Urinary bladder (tissue), 4 donors: ENCODE data around the gene KANK4. TPM values are rescaled to one million over a fixed set of nuclear protein-coding genes. Genes with fewer than 3 reads are reported as not detected.
"Not testable (repeated sequence)": the region's sequence is repeated elsewhere in the genome, so short reads cannot be mapped to it uniquely, and the experiment has no call there.

Experiments used
- DNase-seq: peaks from one replicate; pipeline ENCODE4 v3.0.0-alpha.2; 2015; ENCODE audit errors: extremely low spot score
- H3K27ac ChIP-seq: one replicate; pipeline ENCODE4 v1.5.1; 2013; ENCODE audit warnings: low read depth, mild to moderate bottlenecking, moderate library complexity
- H3K36me3 ChIP-seq: one replicate; pipeline ENCODE4 v1.6.1; 2013; ENCODE audit warnings: mild to moderate bottlenecking, moderate library complexity; ENCODE audit not compliant: insufficient read depth
- H3K4me1 ChIP-seq: one replicate; pipeline ENCODE4 v1.6.1; 2013; ENCODE audit warnings: mild to moderate bottlenecking, moderate library complexity; ENCODE audit not compliant: insufficient read depth
- H3K4me3 ChIP-seq: one replicate; pipeline ENCODE4 v1.5.1; 2013; ENCODE audit warnings: low read depth, low read length
- WGBS: extraction: QIAGEN DNeasy Blood & Tissue Kit; methylation state at CpG from one replicate; pipeline ENCODE4 v1.1.7; 2013; 5-methylcytosine and 5-hydroxymethylcytosine counted together
- polyA plus RNA-seq: library from polyadenylated mRNA; stranded (reverse); fragments of 200-250 nt; gene quantifications from one replicate; pipeline ENCODE4 v1.2.3, GENCODE V29; 2013
- total RNA-seq: library from RNA; depleted of rRNA; stranded (reverse); fragments of >200 nt; gene quantifications from one replicate; pipeline ENCODE4 v1.2.3, GENCODE V29; 2014
- donor health status: healthy with polysubstance abuse.
- donor health status: healthy.

KANK4 gene
- total and polyA plus RNA-seq, 2 donors = 0.57 to 6.2 TPM

DNA sequence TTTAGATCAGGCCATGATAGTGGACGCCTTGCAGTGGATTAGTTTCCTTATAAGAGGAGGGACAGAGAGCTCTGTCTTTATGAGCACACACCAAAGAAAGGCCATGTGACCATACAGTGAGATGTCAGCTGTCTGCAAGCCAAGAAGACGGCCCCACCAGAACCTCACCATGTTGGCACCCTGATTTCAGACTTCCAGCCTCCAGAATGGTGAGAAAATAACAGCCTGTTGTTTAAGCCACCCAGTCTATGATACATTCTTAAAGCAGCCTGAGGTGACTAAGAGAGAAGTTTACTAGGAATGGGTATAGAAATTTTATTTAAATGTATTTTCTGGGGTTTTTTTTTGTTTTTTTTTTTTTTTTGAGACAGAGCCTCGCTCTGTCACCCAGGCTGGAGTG, 95.1 kb downstream of the KANK4 start:
- Histone ChIP-seq H3K27ac (no peak overlapping the region), H3K36me3 (no peaks in the 10 kb centered on the region), H3K4me3 (no peak overlapping the region), H3K4me1 (no peaks in the 10 kb centered on the region)
- DNase-seq = no peak
- 34% methylated on average over 2 of the region's 3 CpGs for WGBS

DNA sequence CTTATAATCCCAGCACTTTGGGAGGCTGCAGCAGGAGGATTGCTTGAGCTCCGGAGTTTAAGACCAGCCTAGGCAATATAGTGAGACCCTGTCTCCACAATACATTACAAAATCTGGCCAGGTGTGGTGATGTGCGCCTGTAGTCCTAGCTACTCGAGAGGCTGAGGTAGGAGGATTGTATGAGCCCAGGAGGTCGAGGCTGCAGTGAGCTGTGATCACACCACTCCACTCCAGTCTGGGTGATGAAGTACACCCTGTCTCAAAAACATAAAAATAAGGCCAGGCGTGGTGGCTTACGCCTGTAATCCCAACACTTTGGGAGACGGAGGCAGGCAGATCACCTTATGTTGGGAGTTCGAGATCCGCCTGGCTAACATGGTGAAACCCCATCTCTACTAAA, 96.9 kb downstream of the KANK4 start:
- H3K4me1 ChIP-seq = no peaks in the 10 kb centered on the region
- H3K4me3 ChIP-seq = no peak overlapping the region
- no peaks in the 10 kb centered on the region for H3K36me3 ChIP-seq
- H3K27ac ChIP-seq = no peak overlapping the region
- no peak for DNase-seq
- WGBS = 90% methylated on average over 9 of the region's 9 CpGs

DNA sequence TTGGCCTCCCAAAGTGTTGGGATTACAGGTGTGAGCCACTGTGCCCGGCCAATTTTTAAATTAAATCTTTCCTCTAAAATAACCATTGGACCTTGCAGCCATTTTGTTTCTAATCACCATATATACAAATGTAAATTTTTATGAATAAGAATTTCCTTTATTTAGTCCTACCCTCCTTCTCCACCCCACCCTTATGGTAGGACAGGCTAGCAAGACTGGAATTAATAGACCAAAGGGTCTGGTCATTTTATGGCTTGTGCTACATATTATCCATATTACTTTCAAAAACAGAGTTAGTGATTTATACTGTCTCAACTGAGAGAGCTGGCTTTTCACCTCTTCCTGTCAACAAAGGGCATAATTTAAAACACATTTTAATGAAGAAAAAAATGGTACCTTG, 98.1 kb downstream of the KANK4 start:
- no peak overlapping the region for H3K27ac ChIP-seq
- no peaks in the 10 kb centered on the region for H3K36me3 ChIP-seq
- DNase-seq = no peak
- H3K4me1 ChIP-seq = no peaks in the 10 kb centered on the region
- H3K4me3 ChIP-seq = no peak overlapping the region
- 100% methylated on average over 1 of the region's 1 CpG for WGBS

DNA sequence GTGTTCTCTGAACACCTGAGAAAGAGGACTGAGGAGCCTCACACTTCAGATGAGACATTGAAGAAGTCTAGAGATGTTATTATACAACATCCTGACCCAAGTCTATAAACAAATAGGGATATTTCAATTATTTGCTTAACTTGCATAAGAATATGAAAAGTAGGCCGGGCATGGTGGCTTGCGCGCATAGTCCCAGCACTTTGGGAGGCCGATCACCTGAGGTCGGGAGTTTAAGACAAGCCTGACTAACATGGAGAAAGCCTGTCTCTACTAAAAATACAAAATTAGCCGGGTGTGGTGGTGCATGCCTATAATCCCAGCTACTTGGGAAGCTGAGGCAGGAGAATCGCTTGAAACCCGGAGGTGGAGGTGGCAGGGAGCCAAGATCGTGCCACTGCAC, 98.8 kb downstream of the KANK4 start:
- not testable (repeated sequence) for H3K4me3 ChIP-seq, H3K36me3 ChIP-seq, H3K27ac ChIP-seq, DNase-seq, H3K4me1 ChIP-seq
- WGBS = 90% methylated on average over 9 of the region's 9 CpGs

DNA sequence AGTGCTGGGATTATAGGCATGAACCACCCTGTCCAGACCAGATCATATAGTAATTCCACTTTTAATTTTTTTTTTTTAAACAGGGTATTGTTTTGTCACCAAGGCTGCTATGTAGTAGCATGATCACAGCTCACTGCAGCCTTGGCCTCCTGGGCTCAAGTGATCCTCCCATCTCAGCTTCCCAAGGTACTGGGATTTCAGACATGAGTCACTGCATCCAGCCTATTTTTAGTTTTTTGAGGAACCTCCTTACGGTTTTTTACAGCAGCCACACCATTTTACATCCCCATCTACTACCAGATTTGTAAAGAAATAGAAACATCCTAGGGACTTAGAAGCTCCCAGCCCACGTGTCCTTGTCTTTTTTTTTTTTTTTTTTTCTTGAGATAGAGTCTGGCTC, 100.6 kb downstream of the KANK4 start:
- no peak for DNase-seq
- no peaks in the 10 kb centered on the region for H3K36me3 ChIP-seq
- no peak overlapping the region for H3K4me3 ChIP-seq
- H3K4me1 ChIP-seq = no peaks in the 10 kb centered on the region
- 75% methylated on average over 2 of the region's 2 CpGs for WGBS
- H3K27ac ChIP-seq = no peak overlapping the region

DNA sequence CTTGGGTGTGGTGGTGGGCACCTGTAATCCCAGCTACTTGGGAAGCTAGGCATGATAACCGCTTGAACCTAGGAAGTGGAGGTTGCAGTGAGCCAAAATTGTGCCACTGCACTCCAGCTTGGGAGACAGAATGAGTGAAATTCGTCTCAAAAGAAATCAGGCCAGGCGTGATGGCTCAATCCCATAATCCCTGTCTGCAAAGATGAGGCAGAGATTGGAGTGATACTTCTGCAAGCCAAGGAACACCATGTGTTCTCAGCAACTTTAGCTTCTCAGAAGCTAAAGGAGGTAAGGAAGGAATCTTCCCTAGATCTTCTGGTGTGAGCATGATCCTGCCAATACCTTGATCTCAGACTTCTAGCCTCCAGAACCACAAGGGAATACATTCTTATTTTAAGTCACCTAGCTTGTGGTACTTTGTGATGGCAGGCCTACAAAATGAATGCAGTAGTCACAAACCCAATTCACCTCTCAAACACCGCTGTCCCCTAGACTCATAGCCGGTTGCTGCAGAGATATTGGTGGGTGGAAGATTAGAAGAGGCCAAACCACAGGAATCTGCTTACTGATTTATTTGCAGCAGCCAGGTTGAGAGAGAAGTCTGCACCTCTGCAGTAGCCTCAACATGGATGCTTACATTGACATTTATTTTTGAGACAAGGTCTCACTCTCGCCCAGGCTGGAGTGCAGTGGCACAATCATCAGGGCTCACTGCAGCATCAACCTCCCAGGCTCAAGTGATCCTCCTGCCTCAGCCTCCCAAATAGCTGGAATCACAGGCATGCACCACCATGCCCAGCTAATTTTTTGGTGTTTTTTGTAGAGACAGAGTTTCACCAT, 105.9 kb downstream of the KANK4 start:
- no peak overlapping the region for H3K27ac ChIP-seq
- no peaks in the 10 kb centered on the region for H3K36me3 ChIP-seq
- H3K4me1 ChIP-seq = no peaks in the 10 kb centered on the region
- 74% methylated on average over 6 of the region's 6 CpGs for WGBS
- no peak for DNase-seq
- no peak overlapping the region for H3K4me3 ChIP-seq

DNA sequence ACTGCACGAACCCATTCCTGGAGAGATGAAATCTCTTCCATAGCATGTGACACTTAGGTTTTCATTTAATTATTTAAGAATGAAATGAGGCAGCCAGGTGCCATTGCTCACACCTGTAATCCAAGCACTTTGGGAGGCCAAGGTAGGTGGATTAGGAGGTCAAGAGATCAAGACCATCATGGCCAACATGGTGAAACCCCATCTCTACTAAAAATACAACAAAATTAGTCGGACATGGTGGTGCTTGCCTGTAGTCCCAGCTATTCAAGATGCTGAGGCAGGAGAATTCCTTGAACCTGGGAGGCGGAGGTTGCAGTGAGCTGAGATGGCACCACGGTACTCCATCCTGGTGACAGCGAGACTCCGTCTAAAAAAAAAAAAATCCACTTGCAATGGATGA, 106.8 kb downstream of the KANK4 start:
- DNase-seq = no peak
- Histone ChIP-seq H3K4me3 (no peak overlapping the region), H3K4me1 (no peaks in the 10 kb centered on the region), H3K27ac (no peak overlapping the region), H3K36me3 (no peaks in the 10 kb centered on the region)
- WGBS = 81% methylated on average over 6 of the region's 6 CpGs

DNA sequence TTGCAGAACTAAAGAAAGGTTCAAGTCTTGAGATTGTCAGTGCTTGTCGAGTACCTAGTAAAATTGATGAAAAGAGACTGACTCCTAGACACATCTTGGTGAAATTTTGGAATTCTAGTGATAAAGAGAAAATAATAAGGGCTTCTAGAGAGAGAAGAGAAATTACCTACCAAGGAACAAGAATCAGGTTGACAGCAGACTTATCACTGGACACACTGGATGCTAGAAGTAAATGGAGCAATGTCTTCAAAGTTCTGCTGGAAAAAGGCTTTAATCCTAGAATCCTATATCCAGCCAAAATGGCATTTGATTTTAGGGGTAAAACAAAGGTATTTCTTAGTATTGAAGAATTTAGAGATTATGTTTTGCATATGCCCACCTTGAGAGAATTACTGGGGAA, 108.3 kb downstream of the KANK4 start:
- H3K4me1 ChIP-seq = no peaks in the 10 kb centered on the region
- no peak for DNase-seq
- H3K4me3 ChIP-seq = no peak overlapping the region
- no peak overlapping the region for H3K27ac ChIP-seq
- WGBS = 96% methylated on average over 1 of the region's 1 CpG
- H3K36me3 ChIP-seq = no peaks in the 10 kb centered on the region

DNA sequence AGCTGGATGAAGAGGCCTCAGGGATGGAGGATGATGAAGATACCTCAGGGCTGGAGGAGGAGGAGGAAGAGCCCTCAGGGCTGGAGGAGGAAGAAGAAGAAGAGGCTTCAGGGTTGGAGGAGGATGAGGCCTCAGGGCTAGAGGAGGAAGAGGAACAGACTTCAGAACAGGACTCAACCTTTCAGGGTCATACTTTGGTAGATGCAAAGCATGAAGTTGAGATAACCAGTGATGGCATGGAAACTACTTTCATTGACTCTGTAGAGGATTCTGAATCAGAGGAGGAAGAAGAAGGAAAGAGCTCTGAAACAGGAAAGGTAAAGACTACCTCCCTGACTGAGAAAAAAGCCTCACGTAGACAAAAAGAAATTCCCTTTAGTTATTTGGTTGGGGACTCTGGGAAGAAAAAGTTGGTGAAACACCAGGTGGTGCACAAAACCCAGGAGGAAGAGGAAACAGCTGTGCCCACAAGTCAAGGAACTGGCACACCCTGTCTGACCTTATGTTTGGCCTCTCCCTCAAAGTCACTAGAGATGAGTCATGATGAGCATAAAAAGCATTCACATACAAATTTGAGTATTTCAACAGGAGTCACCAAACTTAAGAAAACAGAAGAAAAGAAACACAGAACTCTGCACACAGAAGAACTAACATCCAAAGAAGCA, 109.2 kb downstream of the KANK4 start:
- H3K36me3 ChIP-seq = no peaks in the 10 kb centered on the region
- H3K27ac ChIP-seq = no peak overlapping the region
- no peaks in the 10 kb centered on the region for H3K4me1 ChIP-seq
- 93% methylated on average over 1 of the region's 1 CpG for WGBS
- DNase-seq = no peak
- no peak overlapping the region for H3K4me3 ChIP-seq

DNA sequence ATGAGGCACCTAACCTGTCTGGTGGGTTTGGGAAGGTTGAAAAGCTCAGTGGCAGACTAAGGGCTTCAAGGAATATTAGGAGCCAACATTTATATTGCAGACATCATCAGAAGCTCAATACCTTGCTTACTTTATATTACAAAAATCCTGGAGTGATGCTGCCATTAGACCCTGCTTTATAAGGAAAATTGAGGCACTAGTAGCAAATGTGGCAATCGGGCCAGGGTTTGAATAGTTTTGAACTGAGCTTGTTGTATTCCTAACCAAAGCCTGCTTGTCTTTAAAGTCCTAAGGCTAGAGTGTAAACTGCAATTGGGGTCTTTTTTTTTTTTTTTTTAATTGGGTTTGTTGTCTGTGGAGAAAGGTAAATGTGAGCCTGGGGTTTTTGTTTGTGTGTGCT, 110.3 kb downstream of the KANK4 start:
- no peak overlapping the region for H3K27ac ChIP-seq
- DNase-seq = no peak
- no peaks in the 10 kb centered on the region for H3K36me3 ChIP-seq
- H3K4me3 ChIP-seq = no peak overlapping the region
- WGBS = 0% methylated on average over 1 of the region's 1 CpG
- H3K4me1 ChIP-seq = no peaks in the 10 kb centered on the region

DNA sequence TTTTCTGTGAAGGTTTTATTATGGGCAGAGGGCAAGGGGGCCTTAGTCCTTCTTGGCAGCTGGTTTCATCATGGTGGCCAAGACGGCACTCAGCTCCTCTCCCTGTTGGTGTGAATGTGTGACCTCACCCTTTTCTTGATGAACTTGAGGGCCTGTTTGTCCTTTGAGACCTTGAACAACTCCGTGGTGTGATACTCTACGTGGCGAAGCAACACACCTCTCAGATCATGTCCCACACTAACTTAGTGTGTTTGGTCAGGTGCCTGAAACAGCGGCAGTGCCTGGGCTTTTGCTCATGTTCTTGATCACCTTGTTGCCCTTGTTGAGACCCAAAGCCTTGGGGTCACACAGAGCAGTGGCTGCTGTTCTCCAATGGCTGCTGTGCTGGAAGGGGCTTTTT, 111.1 kb downstream of the KANK4 start:
- 96% methylated on average over 5 of the region's 5 CpGs for WGBS
- DNase-seq = no peak
- Histone ChIP-seq H3K27ac (no peak overlapping the region), H3K4me1 (no peaks in the 10 kb centered on the region), H3K36me3 (no peaks in the 10 kb centered on the region), H3K4me3 (no peak overlapping the region)

DNA sequence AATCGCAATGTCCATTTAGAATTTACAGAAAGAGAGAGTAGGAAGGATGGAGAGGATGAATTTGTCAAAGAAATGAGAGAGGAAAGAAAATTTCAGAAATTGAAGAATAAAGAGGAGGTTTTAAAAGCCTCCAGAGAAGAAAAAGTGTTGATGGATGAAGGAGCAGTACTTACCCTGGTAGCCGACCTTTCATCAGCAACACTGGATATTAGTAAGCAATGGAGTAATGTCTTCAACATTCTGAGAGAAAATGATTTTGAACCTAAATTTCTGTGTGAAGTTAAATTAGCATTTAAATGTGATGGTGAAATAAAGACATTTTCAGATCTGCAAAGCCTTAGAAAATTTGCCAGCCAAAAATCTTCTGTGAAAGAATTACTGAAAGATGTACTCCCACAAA, 112.0 kb downstream of the KANK4 start:
- 97% methylated on average over 2 of the region's 2 CpGs for WGBS
- DNase-seq = no peak
- H3K4me3 ChIP-seq = no peak overlapping the region
- no peak overlapping the region for H3K27ac ChIP-seq
- H3K36me3 ChIP-seq = no peaks in the 10 kb centered on the region
- H3K4me1 ChIP-seq = no peaks in the 10 kb centered on the region

DNA sequence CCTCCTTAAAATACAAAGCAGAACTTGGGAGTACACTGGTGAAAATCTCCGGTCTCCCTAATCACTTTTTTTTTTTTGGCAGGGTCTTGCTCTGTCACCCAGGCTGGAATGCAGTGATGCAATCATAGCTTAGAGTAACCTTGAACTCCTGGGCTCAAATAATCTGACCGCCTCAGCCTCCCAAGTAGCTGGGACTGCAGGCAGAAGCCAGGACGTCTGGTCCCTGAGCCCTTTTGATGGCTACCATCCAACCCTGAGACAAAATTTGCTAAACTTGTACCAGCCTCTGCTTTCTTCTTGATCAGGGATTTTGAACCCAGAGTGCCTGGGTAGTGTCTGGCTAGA, 120.5 kb downstream of the KANK4 start:
- Histone ChIP-seq H3K27ac (no peak overlapping the region), H3K4me1 (no peaks in the 10 kb centered on the region), H3K36me3 (no peaks in the 10 kb centered on the region), H3K4me3 (no peak overlapping the region)
- WGBS = 16% methylated on average over 3 of the region's 3 CpGs
- no peak for DNase-seq

DNA sequence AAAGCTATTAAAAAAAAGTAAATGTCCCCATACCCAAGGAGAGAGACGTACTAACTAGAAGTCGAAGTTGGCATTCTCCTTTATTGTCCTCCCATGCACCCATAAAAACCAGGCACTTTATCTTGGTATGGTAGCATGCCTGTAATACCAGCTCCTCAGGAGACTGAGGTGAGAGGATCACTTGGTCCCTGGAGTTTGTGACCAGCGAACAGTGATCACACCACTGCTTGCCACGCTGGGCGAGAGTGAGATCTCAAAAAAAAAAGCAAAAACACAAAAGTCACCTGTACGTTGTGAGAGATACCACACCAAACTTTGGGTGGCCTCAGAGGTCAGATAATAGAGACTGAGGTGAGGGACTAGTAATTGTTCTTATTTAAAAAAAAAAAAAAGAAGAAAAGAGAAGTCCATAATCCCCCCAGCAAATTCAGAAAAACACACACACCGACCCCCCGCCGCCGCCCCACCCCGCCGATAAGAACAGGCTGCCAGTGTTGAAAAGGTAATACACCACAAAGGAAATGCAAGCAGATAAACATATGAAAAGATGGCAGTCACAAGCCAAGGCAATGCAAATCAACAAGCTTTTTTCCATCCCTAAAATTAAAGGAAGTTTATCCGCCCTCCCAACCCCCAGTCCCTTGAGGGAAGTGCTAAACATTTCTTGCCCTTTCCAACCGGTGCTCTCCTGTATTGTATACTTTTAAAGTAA, 121.0 kb downstream of the KANK4 start:
- H3K4me3 ChIP-seq = no peak overlapping the region
- H3K4me1 ChIP-seq = no peaks in the 10 kb centered on the region
- 47% methylated on average over 14 of the region's 14 CpGs for WGBS
- H3K27ac ChIP-seq = no peak overlapping the region
- no peak for DNase-seq
- H3K36me3 ChIP-seq = no peaks in the 10 kb centered on the region
